Lower leg skin (tissue), 4 donors: ENCODE measurements around the gene SKOR1. TPM values are rescaled to one million over a fixed set of nuclear protein-coding genes. Genes with fewer than 3 reads are reported as not detected.

Experiments
- DNase-seq, 2 donors: peaks; one replicate each; pipeline ENCODE4 v3.0.0-alpha.2; 2019; ENCODE audit warnings: low spot score in 2 of 2
- H3K4me3 ChIP-seq: fragments of 200-600 bp; sonication (generic); 2 replicates; pipeline ENCODE4 v1.5.1; 2017; ENCODE audit warnings: mild to moderate bottlenecking, low read depth; ENCODE audit not compliant: poor library complexity, severe bottlenecking
- CTCF ChIP-seq, 3 donors: fragments of 450-650 bp; IDR thresholded peaks; one replicate each; pipeline ENCODE4 v1.5.1; 2016; ENCODE audit warnings: antibody characterized with exemption in 3 of 3, mild to moderate bottlenecking in 3 of 3, moderate library complexity in 2 of 3
- POLR2A ChIP-seq, 2 donors: fragments of 450-650 bp; IDR thresholded peaks; one replicate each; pipeline ENCODE4 v1.6.1; 2016 to 2017; ENCODE audit warnings: antibody characterized with exemption in 2 of 2, mild to moderate bottlenecking in 1 of 2, moderate library complexity in 1 of 2
- WGBS, 2 donors: methylation state at CpG; one replicate each; pipeline ENCODE4 v1.1.5; 2018; 5-methylcytosine and 5-hydroxymethylcytosine counted together
- intact Hi-C: fragments of 100-400 bp; cut with DNase I; formaldehyde crosslinking; loops from one replicate; pipeline ENCODE4 v1.15.0; 2023; ENCODE audit warnings: low total_unique reads
- total RNA-seq, 4 donors: library from RNA; depleted of rRNA; stranded (reverse); fragments of >200 nt; gene quantifications; one replicate each; pipeline ENCODE4 v1.1.0, GENCODE V29; 2016

Gene SKOR1
- total RNA-seq, 4 donors from 2014 or later, result 1.2 to 2.2 (median 1.5) TPM; not detected in 1

- 89 to 95% methylated on average over 3 of the region's 3 CpGs for WGBS, 2 donors
- no peak for DNase-seq
- intact Hi-C loops, result loop anchor here (5.0 kb wide), 1 partner anchor 295 kb away; no protein-coding TSS in a partner anchor
Measured at GRCh38 chr15:67861983-67862382, 36.7 kb downstream of the SKOR1 start.

DNA sequence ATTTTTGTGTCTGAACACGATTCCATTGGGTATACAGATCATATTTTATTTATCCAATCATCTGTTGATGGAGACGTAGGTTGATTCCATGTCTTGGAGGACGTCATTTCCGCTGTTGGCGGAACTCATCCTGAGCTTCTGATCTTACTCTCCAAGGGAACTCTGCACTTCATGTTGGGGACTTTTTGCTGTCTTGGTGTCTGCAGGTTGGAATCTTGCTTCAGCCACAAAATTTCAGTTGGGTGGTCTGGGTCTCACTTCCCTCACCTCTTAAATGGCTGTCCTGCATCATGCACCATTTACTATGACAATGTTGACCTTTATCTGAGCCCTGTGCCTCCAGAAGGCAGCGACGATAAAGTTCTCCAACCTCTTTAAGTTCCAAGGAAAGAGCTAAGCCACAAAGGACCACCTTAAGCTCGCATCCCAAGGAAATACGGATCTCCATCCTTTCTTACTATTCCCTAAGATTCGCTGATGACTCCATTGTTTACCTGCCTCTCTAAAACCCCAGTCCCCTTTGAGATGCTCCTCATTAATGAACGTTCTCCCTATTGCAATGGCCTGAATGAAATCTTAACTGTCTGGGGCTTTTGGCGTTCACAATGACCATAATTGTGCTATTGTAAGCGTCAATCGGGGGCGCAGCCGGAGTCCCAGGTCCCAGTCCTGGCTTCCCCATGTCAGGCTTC lies 37.6 kb downstream of the SKOR1 start:
- TF ChIP-seq CTCF (IDR thresholded peaks at IDR 0.05), result no peak
- TF ChIP-seq POLR2A (IDR thresholded peaks at IDR 0.05), result no peak
- intact Hi-C loops, result loop anchor here (5.0 kb wide), 1 partner anchor 294 kb away; no protein-coding TSS in a partner anchor
- WGBS, 2 donors, result 62 to 67% methylated on average over 16 of the region's 16 CpGs

More at GRCh38 chr15:67861983-67862382, 36.7 kb downstream of the SKOR1 start:
- no peak overlapping the region for H3K4me3 ChIP-seq
- TF ChIP-seq POLR2A (IDR thresholded peaks at IDR 0.05) (no peak), CTCF (IDR thresholded peaks at IDR 0.05) (no peak)

DNA sequence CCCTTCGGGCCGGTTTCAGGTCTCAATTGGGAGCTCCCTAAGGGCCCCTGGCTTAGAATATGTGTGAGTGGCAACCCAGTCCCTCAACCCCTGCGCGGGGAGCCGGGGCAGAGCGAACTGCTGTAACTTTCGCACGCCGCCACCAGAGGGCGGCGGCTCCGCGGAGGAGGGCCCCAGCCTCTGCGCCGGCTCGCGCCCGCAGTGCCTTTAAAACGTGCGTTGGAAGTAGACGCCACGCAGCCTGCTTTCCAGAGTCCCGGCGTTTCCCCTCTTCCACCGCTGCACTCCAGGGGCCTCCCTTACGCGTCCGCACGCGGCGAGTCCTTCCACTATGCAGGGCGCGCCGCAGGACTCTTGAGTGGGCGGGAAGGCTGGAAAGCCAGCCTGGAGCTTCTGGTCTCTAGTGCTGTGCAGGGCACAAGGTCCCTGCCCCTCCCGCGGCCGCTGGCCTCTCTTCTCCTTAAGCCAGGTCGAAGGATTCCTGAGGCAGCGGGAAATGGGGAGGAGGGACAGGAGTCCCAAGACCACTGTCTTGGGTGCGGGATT lies 38.2 kb downstream of the SKOR1 start:
- intact Hi-C loops, result loop anchor here (5.0 kb wide), 1 partner anchor 294 kb away; no protein-coding TSS in a partner anchor
- 3% methylated on average over 32 to 37 of the region's 41 CpGs for WGBS, 2 donors
- TF ChIP-seq POLR2A (IDR thresholded peaks at IDR 0.05) (no peak), CTCF (IDR thresholded peaks at IDR 0.05) (peak in 1 of 3 donors; percentile 87)
- peak overlapping the region; percentile 4 for H3K4me3 ChIP-seq
- peak; percentile 42 to 94 for DNase-seq

More for the DNA sequence above, 37.6 kb downstream of the SKOR1 start:
- DNase-seq, result peak in 1 of 2 donors; percentile 25
- H3K4me3 ChIP-seq, result no peak overlapping the region

GRCh38 chr15:67865331-67865730 lies 40.0 kb downstream of the SKOR1 start:
- TF ChIP-seq CTCF (IDR thresholded peaks at IDR 0.05) (no peak), POLR2A (IDR thresholded peaks at IDR 0.05) (no peak)
- intact Hi-C loops, result no loop called here

DNA sequence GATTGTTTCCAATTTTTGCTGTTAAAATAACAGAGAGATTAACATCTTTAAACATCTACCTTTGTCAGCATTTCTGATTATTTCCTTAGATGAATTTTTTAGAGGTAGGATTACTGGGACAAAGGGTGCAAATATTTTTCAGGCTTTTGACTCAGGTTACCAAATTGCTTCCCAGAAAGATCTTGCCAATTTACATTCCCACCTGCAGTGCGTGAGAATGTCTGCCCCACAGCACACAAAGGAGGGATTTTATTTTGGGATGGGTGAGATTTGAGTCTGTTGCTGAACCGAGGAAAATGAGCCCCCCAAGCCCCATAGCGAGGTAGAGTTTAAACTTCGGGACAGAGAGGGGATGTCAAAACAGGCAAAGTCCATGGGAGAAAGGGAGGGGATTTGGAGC lies 40.5 kb downstream of the SKOR1 start:
- no peak overlapping the region for H3K4me3 ChIP-seq
- 87 to 88% methylated on average over 4 of the region's 4 CpGs for WGBS, 2 donors
- TF ChIP-seq CTCF (IDR thresholded peaks at IDR 0.05) (no peak), POLR2A (IDR thresholded peaks at IDR 0.05) (no peak)
- intact Hi-C loops, result no loop called here
- DNase-seq, result peak in 1 of 2 donors; percentile 43

More at GRCh38 chr15:67865331-67865730, 40.0 kb downstream of the SKOR1 start:
- no peak for DNase-seq
- WGBS, 2 donors, result 63 to 70% methylated on average over 3 of the region's 3 CpGs
- no peak overlapping the region for H3K4me3 ChIP-seq
